NCI-H524 (cell line): ENCODE results near the gene OR10X1.

Experiments
- DNase-seq, 2 experiments: peaks; one replicate each; lab custom pipeline; 2025; lab: John Stamatoyannopoulos, UW

OR10X1 gene, protein sequence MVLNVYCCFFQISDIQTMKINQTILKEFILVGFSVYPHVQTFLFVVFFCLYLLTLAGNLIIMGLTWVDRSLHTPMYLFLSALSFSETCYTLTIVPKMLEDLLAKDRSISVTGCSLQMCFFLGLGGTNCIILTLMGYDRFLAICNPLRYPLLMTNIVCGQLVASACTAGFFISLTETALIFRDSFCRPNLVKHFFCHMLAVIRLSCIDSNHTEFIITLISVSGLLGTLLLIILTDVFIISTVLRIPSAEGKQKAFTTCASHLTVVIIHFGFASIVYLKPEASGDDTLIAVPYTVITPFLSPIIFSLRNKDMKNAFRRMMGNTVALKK

GRCh38 chr1:158579733-158580132, at the start of gene OR10X1:
Gene OR10X1, minus strand, starts transcription at chr1:158579899. Its CDS starts 0 bp downstream, at chr1:158579899.
- no peak for DNase-seq

DNA sequence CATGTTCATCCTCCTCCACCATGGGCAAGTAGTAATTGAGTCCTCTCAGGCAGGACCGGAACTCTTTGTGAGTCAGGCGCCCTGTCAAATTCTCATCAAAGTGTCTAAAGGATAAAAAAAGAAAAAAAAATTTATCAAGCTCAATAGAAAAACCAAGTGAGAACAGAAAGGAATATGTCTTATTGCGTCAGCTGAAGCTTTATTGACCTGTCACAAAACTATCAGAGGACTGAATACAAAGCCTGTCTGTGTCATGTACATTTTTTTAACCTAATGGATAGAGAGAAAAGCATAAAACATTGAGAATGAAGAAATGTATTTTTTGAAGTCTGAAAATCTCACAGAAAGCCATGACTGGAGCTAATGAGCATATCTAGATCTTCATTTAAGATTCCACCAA, 34.1 kb upstream of the OR10X1 start:
- DNase-seq, result no peak

DNA sequence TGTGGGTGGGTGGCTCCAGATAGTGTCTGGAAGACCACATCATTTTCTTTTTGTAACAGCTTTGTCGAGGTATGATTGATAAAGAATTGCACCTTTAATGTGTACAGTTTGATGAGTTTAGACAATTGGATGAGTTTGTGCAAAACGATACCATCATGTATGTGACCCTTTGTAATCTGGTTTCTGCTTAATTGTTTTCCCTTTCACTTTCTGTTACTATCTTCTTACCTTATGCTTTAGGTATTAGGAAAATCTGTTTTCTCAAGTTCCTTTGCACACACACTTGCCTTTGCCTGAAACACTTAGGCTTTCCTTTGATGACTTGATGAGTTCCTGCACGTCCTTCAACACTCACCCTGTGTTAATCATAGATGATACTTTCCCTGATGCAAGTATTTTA, 32.2 kb upstream of the OR10X1 start:
- DNase-seq, result no peak

DNA sequence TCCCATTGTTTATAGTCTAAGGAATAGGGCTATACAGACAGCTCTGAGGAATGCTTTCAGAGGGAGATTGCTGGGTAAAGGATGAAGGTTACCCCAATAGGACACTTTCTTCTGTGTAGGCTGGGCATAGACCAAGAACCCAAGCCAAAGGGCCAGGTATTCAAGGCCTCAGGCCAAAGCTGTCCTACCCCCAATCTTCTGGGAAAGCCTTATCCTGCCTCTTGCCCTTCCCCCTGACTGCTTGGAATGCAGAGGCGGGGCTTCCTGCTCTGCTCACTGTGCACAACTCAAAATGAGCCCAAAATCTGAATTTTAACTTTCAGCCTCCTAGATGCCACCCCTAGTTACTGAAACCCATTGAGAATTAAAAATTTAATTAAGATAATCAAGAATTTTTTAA, 27.6 kb upstream of the OR10X1 start:
- no peak for DNase-seq

DNA sequence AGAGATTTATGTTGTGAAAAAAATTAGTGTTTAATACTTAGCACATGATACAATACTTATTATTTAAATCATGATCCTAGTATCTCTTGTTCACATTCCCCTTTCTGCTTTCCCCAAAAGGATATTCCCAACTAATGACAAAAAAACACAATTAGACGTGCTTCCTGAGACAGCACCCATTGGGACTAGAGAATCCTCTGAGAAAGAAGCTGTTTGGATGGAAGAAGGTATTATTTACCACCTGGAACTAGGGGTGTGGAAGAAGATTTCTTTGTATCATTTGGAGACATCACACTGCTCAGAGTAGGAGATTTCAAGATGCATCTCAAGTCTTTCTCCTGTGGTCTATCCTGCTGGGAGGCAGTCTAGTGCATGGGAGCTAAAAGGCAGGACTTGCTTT, 25.3 kb upstream of the OR10X1 start, which contains the start of gene OR10Z1:
TSS of gene OR10Z1 (plus strand) at position 301 of the 400 bp plus-strand sequence. CDS start 1,171 bp downstream, outside the sequence.
- DNase-seq, result no peak

DNA sequence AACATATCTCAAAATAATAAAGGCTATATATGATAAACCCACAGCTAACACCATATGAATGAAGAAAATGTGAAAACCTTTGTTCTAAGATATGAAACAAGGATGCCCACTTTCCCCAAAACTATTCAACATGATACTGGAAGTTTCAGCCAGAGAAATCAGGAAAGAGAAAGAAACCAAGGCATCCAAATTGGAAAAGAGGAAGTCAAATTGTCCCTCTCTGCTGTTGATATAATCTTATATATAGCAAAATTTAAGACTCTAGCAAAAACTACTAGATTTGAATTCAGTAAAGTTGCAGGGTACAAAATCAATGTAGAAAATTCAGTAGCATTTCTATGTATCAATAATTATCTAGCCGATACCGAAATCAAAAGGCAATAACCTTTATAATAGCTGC, 21.0 kb upstream of the OR10X1 start:
- no peak for DNase-seq

GRCh38 chr1:158586942-158587341, 7.2 kb upstream of the OR10X1 start:
- DNase-seq, result no peak

GRCh38 chr1:158583962-158584361, 4.3 kb upstream of the OR10X1 start:
- no peak for DNase-seq

DNA sequence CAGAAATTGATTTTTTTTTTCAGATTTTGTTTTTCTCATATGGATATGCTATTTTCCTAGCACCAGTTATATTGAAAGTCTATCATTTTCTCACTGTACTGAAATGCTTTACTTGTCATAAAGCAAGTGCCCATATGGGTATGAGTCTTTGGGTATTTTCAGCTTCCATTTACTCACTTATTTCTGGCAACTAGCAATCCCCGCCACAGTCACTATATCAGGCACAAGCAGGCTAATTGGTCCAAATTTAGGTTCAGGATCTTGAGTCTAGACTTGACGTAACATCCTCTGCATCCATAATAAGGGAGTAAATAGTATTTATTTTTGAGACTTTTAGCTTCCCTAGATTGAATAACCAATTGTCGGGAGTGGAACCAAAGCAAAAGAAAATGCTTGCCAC, 2.1 kb downstream of the OR10X1 start:
- DNase-seq, result no peak

GRCh38 chr1:158572226-158572625, 7.5 kb downstream of the OR10X1 start:
- DNase-seq, result no peak

DNA sequence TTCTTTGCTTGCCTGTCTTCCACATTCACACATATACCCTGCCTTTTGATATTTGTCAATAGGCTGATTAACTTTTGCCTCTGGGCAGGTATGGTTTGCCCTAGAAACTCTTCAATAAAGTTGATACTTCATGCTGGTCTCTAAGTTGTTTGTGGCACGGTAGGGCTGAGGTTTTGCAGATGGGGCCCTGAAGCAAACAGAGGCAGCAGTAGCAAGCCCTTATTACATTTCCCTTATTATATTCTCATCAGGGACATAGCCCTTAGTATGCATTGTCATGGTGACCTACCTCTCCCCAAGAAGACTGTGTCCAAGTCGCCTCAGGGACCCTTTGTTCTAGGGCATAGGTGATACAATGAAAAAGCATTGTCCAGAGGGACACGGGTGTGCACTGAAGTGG, 9.2 kb downstream of the OR10X1 start, which contains the start of gene OR6P1:
TSS of gene OR6P1 (minus strand) at position 101 of the 400 bp plus-strand sequence. CDS start 6,976 bp downstream, outside the sequence.
- no peak for DNase-seq

DNA sequence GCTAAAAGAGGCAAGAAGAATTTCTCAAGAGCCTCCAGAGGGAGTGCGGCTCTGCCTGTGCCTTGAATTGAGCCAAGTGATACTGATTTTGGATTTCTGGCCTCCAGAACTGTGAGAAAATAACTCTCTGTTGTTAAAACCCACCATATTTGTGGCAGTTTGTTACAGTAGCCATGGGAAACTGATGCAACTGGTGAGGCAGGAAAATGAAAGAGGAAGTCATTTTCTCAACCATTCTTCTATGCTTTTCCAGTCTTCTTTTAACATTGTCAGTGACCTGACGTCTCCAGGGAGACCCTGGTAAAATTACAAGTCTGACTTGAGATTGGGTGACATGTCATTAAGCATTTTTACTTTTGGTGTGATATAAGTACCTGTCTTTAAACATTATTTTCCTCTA, 15.1 kb downstream of the OR10X1 start:
- no peak for DNase-seq

DNA sequence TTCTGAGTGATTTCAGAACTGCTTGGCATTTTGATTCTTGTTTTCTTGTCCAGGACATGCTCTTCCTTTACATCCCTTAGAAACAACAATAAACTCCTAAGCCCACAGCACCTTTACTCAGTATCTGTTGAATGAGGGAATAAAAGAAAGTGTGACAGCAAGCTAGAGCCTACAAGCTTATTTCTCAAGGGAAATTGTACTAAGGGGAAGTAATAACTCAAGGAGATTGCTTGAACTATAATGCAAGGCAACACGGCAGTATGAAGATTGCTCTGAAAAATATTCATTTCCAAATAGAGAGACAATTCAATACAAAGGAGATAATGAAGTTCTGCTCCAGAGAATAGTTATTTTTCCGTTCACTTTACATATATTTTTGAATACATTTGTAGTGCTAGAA, 15.8 kb downstream of the OR10X1 start:
- no peak for DNase-seq

DNA sequence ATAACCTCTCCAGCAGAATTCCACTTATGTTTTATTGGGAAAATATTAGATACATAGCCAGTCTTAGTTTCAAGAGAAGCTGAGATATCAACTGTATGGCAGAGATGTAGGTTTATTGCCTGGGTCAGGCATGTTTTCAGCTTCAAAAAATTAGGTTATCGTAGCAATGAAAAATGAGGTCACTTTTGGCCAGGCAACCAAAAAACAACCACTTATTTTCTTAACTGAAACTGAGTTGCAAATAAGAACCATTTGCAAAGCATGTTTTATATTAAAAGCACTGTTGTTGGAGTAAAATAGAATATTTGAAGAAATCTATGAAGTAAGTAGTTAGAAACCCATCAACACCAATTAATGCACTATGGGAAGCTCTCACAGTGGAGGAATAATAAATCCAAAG, 20.0 kb downstream of the OR10X1 start:
- no peak for DNase-seq

- DNase-seq, result no peak
Measured at GRCh38 chr1:158554352-158554751, 25.3 kb downstream of the OR10X1 start, which contains the start of gene OR6Y1. Gene OR6Y1, minus strand, starts transcription at chr1:158554405. Its CDS starts 6,300 bp downstream, at chr1:158548105.

GRCh38 chr1:158552296-158552695, 27.4 kb downstream of the OR10X1 start:
- DNase-seq, result no peak

DNA sequence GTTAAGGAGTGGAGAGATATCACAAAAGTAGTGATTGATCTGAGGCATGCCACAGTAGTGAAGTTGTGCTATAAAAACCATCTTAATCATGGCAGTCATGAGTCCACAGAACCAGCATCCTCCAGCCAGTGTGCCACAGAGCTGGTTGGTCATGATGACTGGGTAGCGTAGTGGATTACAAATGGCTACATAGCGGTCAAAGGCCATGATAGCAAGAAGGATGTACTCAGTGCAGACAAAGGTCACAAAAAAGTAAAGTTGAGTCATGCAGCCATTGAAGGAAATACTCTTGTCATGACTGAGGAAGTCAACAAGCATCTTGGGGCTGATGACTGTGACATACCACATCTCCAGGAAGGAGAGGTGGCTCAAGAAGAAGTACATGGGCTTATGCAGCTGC, 32.2 kb downstream of the OR10X1 start:
- no peak for DNase-seq

DNA sequence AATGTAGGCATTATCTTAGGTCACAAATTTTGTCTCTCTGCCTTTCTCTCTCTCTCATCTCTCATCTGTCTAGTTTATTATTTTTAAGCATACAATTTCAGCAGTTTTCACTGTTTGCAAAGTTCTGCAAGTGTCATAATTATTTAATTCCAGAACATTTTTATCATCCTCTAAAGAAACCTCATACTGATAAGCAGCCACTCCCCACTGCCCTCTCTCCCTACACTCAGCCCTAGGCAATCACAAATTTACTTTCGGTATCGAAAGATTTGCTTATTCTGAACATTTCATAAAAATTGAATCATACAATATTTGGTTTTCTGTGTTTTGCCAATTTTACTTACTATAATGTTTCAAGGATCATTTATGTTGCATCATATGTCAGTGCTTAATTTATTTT, 42.1 kb downstream of the OR10X1 start:
- DNase-seq, result no peak

DNA sequence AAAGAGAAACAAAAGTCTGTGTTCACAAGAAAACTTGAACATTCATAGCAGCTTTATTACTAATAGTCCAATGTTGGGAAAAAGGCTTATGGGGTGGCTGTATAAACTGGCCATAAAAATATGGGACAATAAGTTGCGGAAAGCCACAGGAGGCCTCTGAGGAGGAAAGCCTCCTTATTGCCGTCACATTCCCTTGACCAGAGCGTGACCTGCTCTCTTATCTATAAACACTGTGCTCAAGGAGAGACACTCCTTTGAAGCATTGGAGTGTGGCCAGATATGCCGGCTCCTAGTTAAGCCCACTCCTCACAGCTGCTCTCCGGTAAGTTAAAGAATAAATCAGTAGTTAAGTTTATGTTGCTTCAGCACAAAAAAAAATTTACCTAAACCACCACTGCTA, 45.2 kb downstream of the OR10X1 start:
- DNase-seq, result no peak
